Smooth muscle cell (in vitro differentiated cells): ENCODE data around the gene C19orf85. TPM values are rescaled to one million over a fixed set of nuclear protein-coding genes. Genes with fewer than 3 reads are reported as not detected.

Experiments
- DNase-seq: peaks from one replicate; lab custom pipeline; 2025; ENCODE audit not compliant: unreplicated experiment; lab: John Stamatoyannopoulos, UW
- H2AFZ ChIP-seq: fragments of 200-600 bp; sonication (generic); 2 replicates; pipeline ENCODE4 v1.6.0; 2016; ENCODE audit warnings: antibody characterized with exemption, low read depth, mild to moderate bottlenecking
- H3F3A ChIP-seq: fragments of 200-600 bp; sonication (generic); 2 replicates; pipeline ENCODE4 v1.6.0; 2017; ENCODE audit warnings: antibody characterized with exemption, low read depth
- H3K27ac ChIP-seq: fragments of 200-600 bp; sonication (generic); 2 replicates; pipeline ENCODE4 v1.5.1; 2016; ENCODE audit warnings: low read depth, mild to moderate bottlenecking
- H3K27me3 ChIP-seq: fragments of 200-600 bp; sonication (generic); 2 replicates; pipeline ENCODE4 v1.6.1; 2016; ENCODE audit warnings: low read depth, mild to moderate bottlenecking
- H3K36me3 ChIP-seq: fragments of 200-600 bp; sonication (generic); 2 replicates; pipeline ENCODE4 v1.5.1; 2016; ENCODE audit warnings: low read depth
- H3K4me1 ChIP-seq: fragments of 200-600 bp; sonication (generic); 2 replicates; pipeline ENCODE4 v1.5.1; 2016; ENCODE audit warnings: low read depth
- H3K4me2 ChIP-seq: fragments of 200-600 bp; sonication (generic); 2 replicates; pipeline ENCODE4 v1.6.0; 2016; ENCODE audit warnings: mild to moderate bottlenecking
- H3K4me3 ChIP-seq: fragments of 200-600 bp; sonication (generic); 2 replicates; pipeline ENCODE4 v1.5.1; 2016; ENCODE audit warnings: mild to moderate bottlenecking
- H3K79me2 ChIP-seq: fragments of 200-600 bp; sonication (generic); 2 replicates; pipeline ENCODE4 v1.6.0; 2016; ENCODE audit warnings: low read depth, mild to moderate bottlenecking
- H3K9ac ChIP-seq: fragments of 200-600 bp; sonication (generic); 2 replicates; pipeline ENCODE4 v1.6.0; 2016; ENCODE audit warnings: low read depth
- H3K9me3 ChIP-seq: fragments of 200-600 bp; sonication (generic); replicated peaks from 2 replicates; pipeline ENCODE4 v1.5.1; 2016; ENCODE audit warnings: low read depth
- H4K20me1 ChIP-seq: fragments of 200-600 bp; sonication (generic); 2 replicates; pipeline ENCODE4 v1.6.0; 2016; ENCODE audit warnings: low read depth
- WGBS: methylation state at CpG from one replicate; pipeline ENCODE4 v1.1.7; 2016; ENCODE audit warnings: low lambda C conversion rate; 5-methylcytosine and 5-hydroxymethylcytosine counted together
- polyA plus RNA-seq: library from polyadenylated mRNA; unstranded; fragments of >200 nt; fragmentation: Nextera tagmentation; extraction: Ambion mirVana; gene quantifications from 2 replicates; pipeline ENCODE4 v1.2.1, GENCODE V29; 2016
- total RNA-seq: library from RNA; depleted of rRNA; stranded (reverse); fragments of >200 nt; gene quantifications from 2 replicates; pipeline ENCODE4 v1.2.3, GENCODE V29; 2014
- TF ChIP-seq, protein P1 (sequence below): fragments of 200-600 bp; sonication (generic); IDR thresholded peaks from 2 replicates; pipeline ENCODE4 v1.5.1; 2017; ENCODE audit warnings: borderline replicate concordance, mild to moderate bottlenecking, antibody characterized with exemption; ENCODE audit not compliant: insufficient read depth, poor library complexity, severe bottlenecking

C19orf85 gene
- total and polyA plus RNA-seq, 2 experiments from 2014 or later: not detected

DNA sequence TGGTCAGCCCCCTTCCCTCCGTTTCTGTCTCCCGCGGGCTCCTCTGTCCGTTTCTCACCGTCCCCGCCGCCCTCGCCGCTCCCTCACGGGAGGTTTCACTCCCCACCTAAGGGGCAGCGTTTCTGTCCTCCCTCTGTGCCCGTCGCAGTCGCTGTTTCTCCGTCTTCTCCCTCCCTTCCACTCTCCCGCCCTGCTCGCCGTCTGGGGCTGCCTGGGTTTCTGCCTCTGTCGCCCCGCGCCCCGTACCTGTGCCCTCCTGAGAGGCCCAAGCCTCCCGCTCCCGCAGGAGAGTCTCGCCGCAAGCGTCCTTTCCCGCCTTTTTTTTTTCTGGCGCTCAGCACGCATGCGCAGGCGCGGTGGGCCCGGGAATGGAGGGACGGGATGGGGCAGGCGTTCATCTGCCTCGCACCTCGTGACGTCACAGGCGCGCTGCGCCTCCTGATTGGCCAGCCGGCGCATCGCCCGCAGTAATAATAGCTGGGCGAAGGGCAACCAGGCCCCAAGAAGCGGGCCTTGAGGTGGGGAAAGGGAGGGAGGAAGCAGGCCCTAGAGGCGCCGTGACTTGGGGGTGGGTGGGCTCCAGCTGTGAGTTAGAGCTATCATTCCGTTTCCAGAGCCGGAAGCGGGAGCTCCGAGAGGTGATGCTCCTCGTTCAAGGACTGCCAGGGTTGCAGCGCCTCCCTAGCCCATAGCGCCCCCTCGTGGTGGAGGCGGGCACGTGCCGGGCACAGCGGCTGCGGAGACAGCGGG is 39.1 kb upstream of the C19orf85 start:
- H3K4me1 ChIP-seq: no peaks in the 10 kb centered on the region
- no peaks in the 10 kb centered on the region for H3K79me2 ChIP-seq
- no peaks in the 10 kb centered on the region for H4K20me1 ChIP-seq

DNA sequence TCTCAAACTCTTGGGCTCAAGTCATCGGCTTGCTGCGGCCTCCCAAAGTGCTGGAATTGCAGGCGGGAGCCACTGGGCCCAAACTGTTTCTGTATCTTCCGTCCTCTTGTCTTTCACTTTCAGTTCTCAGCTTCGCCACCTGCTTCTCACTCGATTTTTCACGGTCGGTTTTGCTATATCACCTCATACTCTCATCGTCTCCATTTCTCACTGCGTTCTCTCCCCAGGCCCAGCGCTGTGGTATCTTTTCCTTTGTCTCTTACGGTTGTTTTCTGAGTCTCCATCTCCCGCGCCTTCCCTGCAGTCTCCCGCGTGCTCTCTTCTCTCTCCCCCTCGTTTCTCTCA is 38.6 kb upstream of the C19orf85 start:
- H3K36me3 ChIP-seq: no peaks in the 10 kb centered on the region
- H3K27ac ChIP-seq: no peak overlapping the region
- WGBS: 89% methylated on average over 16 of the region's 17 CpGs
- H3K27me3 ChIP-seq: no peaks in the 10 kb centered on the region
- H3K79me2 ChIP-seq: no peaks in the 10 kb centered on the region
- H2AFZ ChIP-seq: no peak overlapping the region
- no peaks in the 10 kb centered on the region for H3K9me3 ChIP-seq
- DNase-seq: no peak
- H3K9ac ChIP-seq: no peak overlapping the region
- no peaks in the 10 kb centered on the region for H3F3A ChIP-seq
- no peaks in the 10 kb centered on the region for H3K4me1 ChIP-seq
- TF ChIP-seq, protein P1, sequence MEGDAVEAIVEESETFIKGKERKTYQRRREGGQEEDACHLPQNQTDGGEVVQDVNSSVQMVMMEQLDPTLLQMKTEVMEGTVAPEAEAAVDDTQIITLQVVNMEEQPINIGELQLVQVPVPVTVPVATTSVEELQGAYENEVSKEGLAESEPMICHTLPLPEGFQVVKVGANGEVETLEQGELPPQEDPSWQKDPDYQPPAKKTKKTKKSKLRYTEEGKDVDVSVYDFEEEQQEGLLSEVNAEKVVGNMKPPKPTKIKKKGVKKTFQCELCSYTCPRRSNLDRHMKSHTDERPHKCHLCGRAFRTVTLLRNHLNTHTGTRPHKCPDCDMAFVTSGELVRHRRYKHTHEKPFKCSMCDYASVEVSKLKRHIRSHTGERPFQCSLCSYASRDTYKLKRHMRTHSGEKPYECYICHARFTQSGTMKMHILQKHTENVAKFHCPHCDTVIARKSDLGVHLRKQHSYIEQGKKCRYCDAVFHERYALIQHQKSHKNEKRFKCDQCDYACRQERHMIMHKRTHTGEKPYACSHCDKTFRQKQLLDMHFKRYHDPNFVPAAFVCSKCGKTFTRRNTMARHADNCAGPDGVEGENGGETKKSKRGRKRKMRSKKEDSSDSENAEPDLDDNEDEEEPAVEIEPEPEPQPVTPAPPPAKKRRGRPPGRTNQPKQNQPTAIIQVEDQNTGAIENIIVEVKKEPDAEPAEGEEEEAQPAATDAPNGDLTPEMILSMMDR: no peak
- H3K4me3 ChIP-seq: no peak overlapping the region
- no peaks in the 10 kb centered on the region for H4K20me1 ChIP-seq
- H3K4me2 ChIP-seq: no peak overlapping the region

More for the DNA sequence above, 39.1 kb upstream of the C19orf85 start:
- Histone ChIP-seq H3K9ac (no peak overlapping the region), H3K27me3 (no peaks in the 10 kb centered on the region), H2AFZ (peak overlapping the region; percentile 81), H3F3A (no peaks in the 10 kb centered on the region), H3K36me3 (no peaks in the 10 kb centered on the region), H3K4me3 (peak overlapping the region; percentile 64), H3K4me2 (peak overlapping the region; percentile 90), H3K27ac (no peak overlapping the region), H3K9me3 (no peaks in the 10 kb centered on the region)
- 25% methylated on average over 61 of the region's 64 CpGs for WGBS
- peak; percentile 98 for DNase-seq
- TF ChIP-seq, protein P1: peak; percentile 99

DNA sequence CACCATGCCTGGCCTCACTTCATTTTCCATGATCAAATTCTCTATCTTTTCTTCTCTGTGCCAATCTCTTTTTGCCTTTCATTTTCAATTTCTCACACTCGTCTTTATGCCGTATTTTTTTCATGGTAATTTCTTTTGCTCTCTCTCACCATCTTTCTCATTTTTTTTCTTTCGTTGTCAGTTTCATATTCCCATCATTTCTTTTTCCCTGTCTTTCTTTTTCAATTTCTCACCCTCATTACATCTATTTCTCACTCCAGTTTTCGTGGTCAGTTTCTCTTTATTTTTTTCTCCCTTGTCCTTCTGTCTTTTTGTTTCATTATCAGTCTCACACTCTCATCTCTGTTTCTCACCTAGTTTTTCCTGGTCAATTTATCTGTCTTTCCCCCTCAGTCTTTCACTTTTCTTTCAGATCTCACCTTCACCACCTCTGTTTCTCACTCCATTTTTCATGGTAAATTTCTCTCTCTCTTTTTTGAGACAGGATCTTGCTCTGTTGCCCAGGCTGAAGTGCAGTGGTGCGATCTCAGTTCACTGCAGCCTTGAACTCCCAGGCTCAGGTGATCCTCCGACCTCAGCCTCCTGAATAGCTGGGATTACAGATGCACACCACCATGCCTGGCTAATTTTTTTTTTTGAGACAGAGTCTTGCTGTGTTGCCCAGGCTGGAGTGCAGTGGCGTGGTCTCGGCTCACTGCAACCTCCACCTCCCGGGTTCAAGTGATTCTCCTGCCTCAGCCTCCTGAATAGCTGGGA is 37.8 kb upstream of the C19orf85 start:
- 95% methylated on average over 9 of the region's 9 CpGs for WGBS
- Histone ChIP-seq H3K36me3 (no peaks in the 10 kb centered on the region), H3K27ac (no peak overlapping the region), H3K9ac (no peak overlapping the region), H3K79me2 (no peaks in the 10 kb centered on the region), H2AFZ (no peak overlapping the region), H3F3A (no peaks in the 10 kb centered on the region), H3K4me1 (no peaks in the 10 kb centered on the region), H3K4me2 (no peak overlapping the region), H3K4me3 (no peak overlapping the region), H3K27me3 (no peaks in the 10 kb centered on the region), H3K9me3 (no peaks in the 10 kb centered on the region), H4K20me1 (no peaks in the 10 kb centered on the region)
- TF ChIP-seq, protein P1: no peak
- no peak for DNase-seq
